Prostate gland (tissue), 2 donors: ENCODE measurements around the gene ROBO2. TPM values are rescaled to one million over a fixed set of nuclear protein-coding genes. Genes with fewer than 3 reads are reported as not detected.

Experiments
- DNase-seq: peaks from one replicate; pipeline ENCODE4 v3.0.0-alpha.2; 2019; ENCODE audit warnings: low spot score
- H3K27ac ChIP-seq, 2 donors: fragments of 200-600 bp; sonication (generic); 2 replicates each; pipeline ENCODE4 v1.5.1; 2017 to 2019
- H3K27me3 ChIP-seq: fragments of 200-600 bp; sonication (generic); replicated peaks from 2 replicates; pipeline ENCODE4 v1.5.1; 2019; ENCODE audit not compliant: insufficient read depth
- H3K36me3 ChIP-seq, 2 donors: fragments of 200-600 bp; sonication (generic); 1 replicate in 1 of 2; 2 replicates in 1 of 2; pipeline versions ENCODE4 v1.5.1 to v1.8.1; 2017 to 2019
- H3K4me1 ChIP-seq: fragments of 200-600 bp; sonication (generic); replicated peaks from 2 replicates; pipeline ENCODE4 v1.5.1; 2019
- H3K4me3 ChIP-seq, 2 donors: fragments of 200-600 bp; sonication (generic); 2 replicates each; pipeline ENCODE4 v1.5.1; 2017 to 2019
- H3K9me3 ChIP-seq: fragments of 200-600 bp; sonication (generic); 2 replicates; pipeline ENCODE4 v1.5.1; 2017
- POLR2A ChIP-seq: fragments of 450-650 bp; IDR thresholded peaks from one replicate; pipeline ENCODE4 v1.6.1; 2016; ENCODE audit warnings: antibody characterized with exemption, mild to moderate bottlenecking
- POLR2AphosphoS5 ChIP-seq: sonication (generic); formaldehyde crosslinking; IDR thresholded peaks from one replicate; pipeline ENCODE4 v1.6.1; 2017; ENCODE audit warnings: antibody characterized with exemption
- WGBS: methylation state at CpG from one replicate; pipeline ENCODE4 v1.1.5; 2018; 5-methylcytosine and 5-hydroxymethylcytosine counted together
- intact Hi-C: fragments of 100-400 bp; cut with DNase I; formaldehyde crosslinking; loops from one replicate; pipeline ENCODE4 v1.14.2; 2022
- total RNA-seq, 2 donors: library from RNA; depleted of rRNA; stranded (reverse); fragments of >200 nt; gene quantifications; one replicate each; pipeline ENCODE4 v1.1.0, GENCODE V29; 2016
- TF ChIP-seq, protein P1 (sequence below), 4 experiments: fragments of 200-600 bp in 2 of 4; fragments of 450-650 bp in 2 of 4; sonication (generic) in 2 of 4; IDR thresholded peaks; 1 replicate in 3 of 4; 2 replicates in 1 of 4; pipeline ENCODE4 v1.5.1; 2016 to 2019; ENCODE audit warnings: antibody characterized with exemption in 4 of 4, mild to moderate bottlenecking in 2 of 4, moderate library complexity in 2 of 4

Gene ROBO2
- total RNA-seq, 2 donors from 2014 or later, result 3.6 to 18.2 TPM

DNA sequence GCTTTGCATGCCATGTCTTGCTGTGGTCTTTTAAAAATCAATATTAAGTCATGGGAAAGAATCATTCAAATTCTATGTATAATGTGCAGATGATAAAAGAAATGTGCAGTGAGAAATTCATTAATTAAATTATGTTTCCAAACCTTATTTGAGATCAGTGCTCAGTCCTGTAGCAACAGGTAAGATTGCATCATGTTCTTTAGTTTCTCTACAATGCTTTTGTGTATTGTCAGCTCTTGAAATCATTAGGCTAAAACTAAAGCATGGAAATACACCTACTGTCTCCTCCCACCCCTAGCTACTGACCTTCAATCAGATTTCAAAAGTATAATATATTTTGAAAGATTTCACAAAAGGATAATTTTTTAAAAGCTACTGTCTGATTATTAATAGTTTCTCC lies 612.7 kb downstream of the ROBO2 start:
- DNase-seq, result no peak
- H3K36me3 ChIP-seq, result no peaks in the 10 kb centered on the region
- H3K4me1 ChIP-seq, result no peaks in the 10 kb centered on the region
- intact Hi-C loops, result no loop called here
- TF ChIP-seq POLR2AphosphoS5 (no peak), POLR2A (no peak)
- TF ChIP-seq, protein P1, sequence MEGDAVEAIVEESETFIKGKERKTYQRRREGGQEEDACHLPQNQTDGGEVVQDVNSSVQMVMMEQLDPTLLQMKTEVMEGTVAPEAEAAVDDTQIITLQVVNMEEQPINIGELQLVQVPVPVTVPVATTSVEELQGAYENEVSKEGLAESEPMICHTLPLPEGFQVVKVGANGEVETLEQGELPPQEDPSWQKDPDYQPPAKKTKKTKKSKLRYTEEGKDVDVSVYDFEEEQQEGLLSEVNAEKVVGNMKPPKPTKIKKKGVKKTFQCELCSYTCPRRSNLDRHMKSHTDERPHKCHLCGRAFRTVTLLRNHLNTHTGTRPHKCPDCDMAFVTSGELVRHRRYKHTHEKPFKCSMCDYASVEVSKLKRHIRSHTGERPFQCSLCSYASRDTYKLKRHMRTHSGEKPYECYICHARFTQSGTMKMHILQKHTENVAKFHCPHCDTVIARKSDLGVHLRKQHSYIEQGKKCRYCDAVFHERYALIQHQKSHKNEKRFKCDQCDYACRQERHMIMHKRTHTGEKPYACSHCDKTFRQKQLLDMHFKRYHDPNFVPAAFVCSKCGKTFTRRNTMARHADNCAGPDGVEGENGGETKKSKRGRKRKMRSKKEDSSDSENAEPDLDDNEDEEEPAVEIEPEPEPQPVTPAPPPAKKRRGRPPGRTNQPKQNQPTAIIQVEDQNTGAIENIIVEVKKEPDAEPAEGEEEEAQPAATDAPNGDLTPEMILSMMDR (IDR thresholded peaks at IDR 0.05), result no peak
- H3K4me3 ChIP-seq, result no peak overlapping the region
- no peaks in the 10 kb centered on the region for H3K27me3 ChIP-seq
- H3K27ac ChIP-seq, result no peak overlapping the region
- H3K9me3 ChIP-seq, result no peaks in the 10 kb centered on the region

DNA sequence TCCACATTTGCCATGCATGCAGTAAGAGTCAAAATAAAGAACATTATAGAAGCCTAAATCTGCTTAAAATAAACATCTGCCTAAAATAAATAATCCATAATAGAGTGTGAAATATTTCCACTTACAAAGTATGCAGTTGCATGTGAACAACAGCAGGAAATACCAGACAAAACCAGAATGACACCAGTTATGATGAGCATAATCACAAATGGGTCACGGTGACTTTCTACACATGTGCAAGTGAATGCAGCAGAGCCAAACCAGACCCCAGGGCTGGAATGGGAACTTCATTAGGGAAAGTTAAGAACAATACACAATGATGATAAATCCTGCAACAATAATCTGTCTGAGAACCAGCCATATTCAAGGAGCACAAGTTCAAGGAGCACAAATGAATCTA lies 615.5 kb downstream of the ROBO2 start:
- H3K4me1 ChIP-seq, result no peaks in the 10 kb centered on the region
- intact Hi-C loops, result no loop called here
- TF ChIP-seq, protein P1 (IDR thresholded peaks at IDR 0.05), result no peak
- TF ChIP-seq POLR2AphosphoS5, result no peak
- TF ChIP-seq POLR2A, result no peak
- no peaks in the 10 kb centered on the region for H3K9me3 ChIP-seq
- H3K27me3 ChIP-seq, result no peaks in the 10 kb centered on the region
- H3K36me3 ChIP-seq, result no peaks in the 10 kb centered on the region
- WGBS, result 83% methylated on average over 1 of the region's 1 CpG
- no peak overlapping the region for H3K27ac ChIP-seq
- no peak overlapping the region for H3K4me3 ChIP-seq
- DNase-seq, result no peak

DNA sequence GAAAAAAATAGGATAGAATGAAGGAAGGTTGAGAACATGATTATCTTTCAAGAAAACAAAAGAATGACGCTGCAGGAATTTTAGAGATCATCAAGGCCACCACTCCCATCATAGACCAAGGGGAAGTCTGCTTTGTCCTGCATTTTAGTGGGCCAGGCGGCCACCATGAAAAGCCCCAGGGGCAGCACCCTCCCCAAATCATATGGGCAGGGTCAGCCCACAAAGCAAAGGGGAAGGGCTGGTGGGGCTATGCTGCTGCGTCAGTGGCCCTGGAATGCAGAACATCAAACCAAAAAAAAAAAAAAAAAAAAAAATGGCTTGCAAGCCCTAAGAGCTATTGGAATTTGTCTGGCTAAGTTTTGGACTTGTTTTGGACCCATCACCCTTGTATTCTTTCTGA lies 620.8 kb downstream of the ROBO2 start:
- DNase-seq, result no peak
- TF ChIP-seq POLR2AphosphoS5, result no peak
- TF ChIP-seq, protein P1 (IDR thresholded peaks at IDR 0.05), result no peak
- TF ChIP-seq POLR2A, result no peak

DNA sequence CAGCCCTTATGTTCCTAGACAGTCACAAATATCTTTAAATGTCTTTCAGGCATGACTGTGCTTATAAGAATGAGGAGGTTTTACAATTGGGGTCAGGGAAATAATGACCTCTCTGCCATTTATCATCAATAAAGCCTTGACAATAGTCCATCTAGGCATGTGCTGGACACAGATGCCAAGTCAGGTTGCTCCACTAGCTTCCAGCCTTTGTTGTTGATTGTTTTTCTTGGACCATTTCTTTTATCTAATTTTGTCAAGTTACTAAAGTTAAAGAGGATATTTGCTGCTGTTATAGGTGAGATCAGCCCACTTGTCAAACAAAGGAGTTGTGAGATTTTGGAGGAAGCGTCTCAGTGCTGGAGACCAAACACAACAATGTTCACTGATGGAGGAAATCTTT lies 628.0 kb downstream of the ROBO2 start:
- H3K9me3 ChIP-seq, result no peaks in the 10 kb centered on the region
- no peak overlapping the region for H3K4me3 ChIP-seq
- H3K27ac ChIP-seq, result no peak overlapping the region
- no peaks in the 10 kb centered on the region for H3K27me3 ChIP-seq
- H3K4me1 ChIP-seq, result no peaks in the 10 kb centered on the region
- no peaks in the 10 kb centered on the region for H3K36me3 ChIP-seq
- 43% methylated on average over 1 of the region's 1 CpG for WGBS
- DNase-seq, result no peak
- TF ChIP-seq POLR2AphosphoS5, result no peak
- TF ChIP-seq, protein P1 (IDR thresholded peaks at IDR 0.05), result no peak
- TF ChIP-seq POLR2A, result no peak
- intact Hi-C loops, result no loop called here

More for the DNA sequence above, 620.8 kb downstream of the ROBO2 start:
- no peaks in the 10 kb centered on the region for H3K9me3 ChIP-seq
- no peaks in the 10 kb centered on the region for H3K27me3 ChIP-seq
- 85% methylated on average over 3 of the region's 3 CpGs for WGBS
- no peaks in the 10 kb centered on the region for H3K4me1 ChIP-seq
- intact Hi-C loops, result no loop called here
- H3K4me3 ChIP-seq, result no peak overlapping the region
- H3K27ac ChIP-seq, result no peak overlapping the region
- no peaks in the 10 kb centered on the region for H3K36me3 ChIP-seq

DNA sequence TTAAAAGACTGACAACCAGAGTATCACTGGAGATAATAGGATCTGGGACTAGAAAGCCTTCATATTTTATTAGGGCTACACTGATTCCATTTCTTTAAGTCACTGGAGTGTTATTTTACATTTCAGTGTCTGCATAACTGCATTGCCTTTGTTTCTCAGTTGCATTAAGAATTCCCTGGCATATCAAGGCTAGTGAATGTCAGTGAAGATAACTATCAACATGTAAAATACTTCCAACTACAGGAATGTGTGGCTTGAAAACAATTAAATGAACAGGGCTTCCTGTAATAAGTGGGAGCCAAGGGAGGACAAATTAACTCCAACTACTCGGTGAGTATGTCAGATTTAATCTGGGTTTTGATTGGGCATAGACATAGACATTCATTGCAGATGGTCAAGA lies 628.5 kb downstream of the ROBO2 start:
- DNase-seq, result no peak
- 3% methylated on average over 1 of the region's 1 CpG for WGBS
- no peak for TF ChIP-seq POLR2AphosphoS5
- TF ChIP-seq, protein P1 (IDR thresholded peaks at IDR 0.05), result no peak
- no peak for TF ChIP-seq POLR2A
- no peak overlapping the region for H3K4me3 ChIP-seq
- no peaks in the 10 kb centered on the region for H3K27me3 ChIP-seq
- intact Hi-C loops, result no loop called here
- H3K27ac ChIP-seq, result no peak overlapping the region
- H3K4me1 ChIP-seq, result no peaks in the 10 kb centered on the region
- no peaks in the 10 kb centered on the region for H3K36me3 ChIP-seq
- no peaks in the 10 kb centered on the region for H3K9me3 ChIP-seq
